ENCODE data around the gene USP7. TPM values are rescaled to one million over a fixed set of nuclear protein-coding genes. Genes with fewer than 3 reads are reported as not detected.

USP7 gene
- total and polyA plus RNA-seq, 10 of the 15 experiments (the other 5 are each of a cell fraction or from before 2014, with no cell fraction given), result 16.2 to 133 (median 60.5) TPM

GRCh38 chr16:8851761-8852403, 111.8 kb downstream of the USP7 start:
- Histone ChIP-seq H4K20me1 (ENCODE audit: control insufficient read depth, insufficient read depth) (no peaks in the 10 kb centered on the region; the same call in 1 of the 2 replicates), H3K36me3 (ENCODE audit: control insufficient read depth in 2 of 2, insufficient read depth in 2 of 2, low read length in 1 of 2) (peaks cover 38 to 63% of the 10 kb centered on the region in 2 experiments), H3K9ac (ENCODE audit: control insufficient read depth, insufficient read depth, low read length) (no peak overlapping the region), H3K79me2 (ENCODE audit: control insufficient read depth, insufficient read depth, low read length) (no peaks in the 10 kb centered on the region), H3K27ac (ENCODE audit: control insufficient read depth, insufficient read depth) (no peak overlapping the region), H3K4me2 (ENCODE audit: control insufficient read depth, insufficient read depth) (no peak overlapping the region), H3K4me3 (no peak overlapping the region), H3K4me1 (ENCODE audit: control insufficient read depth, insufficient read depth, low read length) (no peaks in the 10 kb centered on the region; the same call in 1 of the 2 replicates), H2AFZ (ENCODE audit: control insufficient read depth, low read depth, low read length) (no peak overlapping the region), H3K27me3 (replicated peaks in 1 of 2; ENCODE audit: control insufficient read depth in 2 of 2, insufficient read depth in 2 of 2, low read length in 1 of 2) (no peaks in the 10 kb centered on the region), H3K9me3 (replicated peaks; ENCODE audit: control insufficient read depth, insufficient read depth, low read length) (no peaks in the 10 kb centered on the region)
- TF ChIP-seq RAD21 (IDR thresholded peaks at IDR 0.05; ENCODE audit: insufficient read depth, low read depth, low read length) (no peak), POLR2A (IDR thresholded peaks at IDR 0.05; ENCODE audit: low read depth, low read length) (peak; percentile 27), ZNF384 (IDR thresholded peaks at IDR 0.05; ENCODE audit: borderline replicate concordance, low read depth, low read length) (peak; percentile 58; the same call in 1 of the 2 replicates)
- 94% methylated on average over 8 of the region's 8 CpGs for WGBS (ENCODE audit: insufficient coverage, insufficient replicate concordance, low lambda C conversion rate, missing lambda C conversion rate)
- ChIA-PET POLR2A (no interaction called here), RAD21 (ENCODE audit: unreplicated experiment) (no interaction called here), SMC1A (ENCODE audit: uncharacterized antibody, unreplicated experiment) (interaction anchor here (0.9 kb wide), 1 partner anchor 28 kb away, joined by 3 read pairs; no protein-coding TSS in a partner anchor), CTCF (interaction anchor here (1.3 kb wide), 1 partner anchor 29 kb away, joined by 4 read pairs; no protein-coding TSS in a partner anchor)
- ATAC-seq, result no peak
- no peak for DNase-seq (ENCODE audit: low read depth, low spot score)
- intact Hi-C loops (cut with micrococcal nuclease; ENCODE audit: unreplicated experiment), result no loop called here
- in situ Hi-C loops (cut with MboI), result no loop called here
- no TSS peak for BruUV-seq (replicated peaks)
- no peak for FAIRE-seq

DNA sequence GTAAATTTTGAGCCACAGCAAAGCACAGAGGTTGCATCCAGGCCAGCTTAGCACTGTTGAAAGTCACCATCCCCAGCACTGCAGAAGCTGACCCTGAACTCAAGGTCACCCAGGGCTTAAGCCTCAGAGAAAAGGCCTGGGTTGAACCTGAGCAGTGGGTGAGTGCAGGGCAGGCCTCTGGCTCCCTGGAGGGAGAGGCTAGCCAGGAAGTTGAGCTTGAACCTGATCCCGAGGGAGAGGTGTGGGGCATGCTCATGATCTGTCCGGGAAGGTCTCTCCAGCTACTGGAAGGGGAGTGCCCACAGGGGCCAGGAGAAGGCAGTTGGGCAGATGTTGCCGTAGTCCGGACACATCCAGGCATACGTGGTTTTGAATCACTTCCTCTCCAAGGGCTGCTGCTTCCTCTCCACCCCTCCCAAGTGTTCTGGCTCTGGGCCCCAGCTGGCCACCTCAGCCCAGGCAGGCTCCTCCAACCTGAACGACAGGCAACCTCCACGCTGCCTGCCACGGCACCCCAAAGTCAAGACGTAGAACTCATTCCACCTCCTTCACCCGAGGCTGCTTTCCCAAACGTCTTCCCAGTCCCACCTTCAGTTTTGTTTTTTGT, 113.3 kb downstream of the USP7 start:
- peaks cover 44 to 61% of the 10 kb centered on the region in 2 experiments for H3K36me3 ChIP-seq (ENCODE audit: control insufficient read depth in 2 of 2, insufficient read depth in 2 of 2, low read length in 1 of 2)
- peak overlapping the region; percentile 24; the same call in 1 of the 2 replicates for H3K27ac ChIP-seq (ENCODE audit: control insufficient read depth, insufficient read depth)
- no peak for DNase-seq (ENCODE audit: low read depth, low spot score)
- H3K9me3 ChIP-seq (replicated peaks; ENCODE audit: control insufficient read depth, insufficient read depth, low read length), result no peaks in the 10 kb centered on the region
- BruUV-seq (replicated peaks), result no TSS peak
- ChIA-PET POLR2A (no interaction called here), CTCF (interaction anchor here (0.8 to 1.3 kb wide), 3 partner anchors 24 to 31 kb away, joined by 3 to 4 read pairs (median 4); no protein-coding TSS in a partner anchor), RAD21 (ENCODE audit: unreplicated experiment) (interaction anchor here (1.2 to 1.4 kb wide), 2 partner anchors 18 to 21 kb away, joined by 3 read pairs; partner anchors contain the start of gene CARHSP1), SMC1A (ENCODE audit: uncharacterized antibody, unreplicated experiment) (no interaction called here)
- H3K4me2 ChIP-seq (ENCODE audit: control insufficient read depth, insufficient read depth), result no peak overlapping the region
- no peak overlapping the region for H3K9ac ChIP-seq (ENCODE audit: control insufficient read depth, insufficient read depth, low read length)
- no peaks in the 10 kb centered on the region; the same call in none of the 2 replicates for H4K20me1 ChIP-seq (ENCODE audit: control insufficient read depth, insufficient read depth)
- no peak for FAIRE-seq
- peak; percentile 35 for ATAC-seq
- in situ Hi-C loops (cut with MboI), result no loop called here
- WGBS (ENCODE audit: insufficient coverage, insufficient replicate concordance, low lambda C conversion rate, missing lambda C conversion rate), result 9% methylated on average over 11 of the region's 11 CpGs
- H3K27me3 ChIP-seq (replicated peaks in 1 of 2; ENCODE audit: control insufficient read depth in 2 of 2, insufficient read depth in 2 of 2, low read length in 1 of 2), result no peaks in the 10 kb centered on the region
- H2AFZ ChIP-seq (ENCODE audit: control insufficient read depth, low read depth, low read length), result no peak overlapping the region
- intact Hi-C loops (cut with micrococcal nuclease; ENCODE audit: unreplicated experiment), result no loop called here
- no peak overlapping the region for H3K4me3 ChIP-seq
- no peaks in the 10 kb centered on the region for H3K79me2 ChIP-seq (ENCODE audit: control insufficient read depth, insufficient read depth, low read length)
- H3K4me1 ChIP-seq (ENCODE audit: control insufficient read depth, insufficient read depth, low read length), result no peaks in the 10 kb centered on the region; the same call in 1 of the 2 replicates
- TF ChIP-seq POU2F2 (IDR thresholded peaks at IDR 0.05; ENCODE audit: borderline replicate concordance, low read depth, low read length) (no peak), CEBPB (IDR thresholded peaks at IDR 0.05; ENCODE audit: borderline replicate concordance in 1 of 2, low read depth in 2 of 2, low read length in 2 of 2) (no peak), SPI1 (IDR thresholded peaks at IDR 0.05; ENCODE audit: borderline replicate concordance, insufficient read depth, low read depth, low read length) (0 out of 2 replicates have a peak, but pooled peaks have one; percentile 35), ESRRA (IDR thresholded peaks at IDR 0.05; ENCODE audit: low read length) (no peak), BACH1 (IDR thresholded peaks at IDR 0.05; ENCODE audit: borderline replicate concordance) (0 out of 2 replicates have a peak, but pooled peaks have one; percentile 28), ZNF384 (IDR thresholded peaks at IDR 0.05; ENCODE audit: borderline replicate concordance, low read depth, low read length) (no peak), JUND (IDR thresholded peaks at IDR 0.05; ENCODE audit: low read depth, low read length) (no peak), IKZF2 (IDR thresholded peaks at IDR 0.05) (no peak), EP300 (IDR thresholded peaks at IDR 0.05; ENCODE audit: borderline replicate concordance in 1 of 2, control insufficient read depth in 1 of 2, low read depth in 2 of 2, low read length in 2 of 2) (no peak), ZSCAN29 (IDR thresholded peaks at IDR 0.05) (no peak), RAD21 (IDR thresholded peaks at IDR 0.05; ENCODE audit: insufficient read depth, low read depth, low read length) (no peak), PAX5 (IDR thresholded peaks at IDR 0.05; ENCODE audit: borderline replicate concordance, low read depth, low read length) (no peak), SREBF1 (IDR thresholded peaks at IDR 0.05; ENCODE audit: low read length) (no peak)

Measured in GM12878 (cell line).